ENCODE results near the gene AP1AR. TPM values are rescaled to one million over a fixed set of nuclear protein-coding genes. Genes with fewer than 3 reads are reported as not detected.

AP1AR gene
- total and polyA plus RNA-seq, 4 donors: 7.6 to 14.7 (median 7.8) TPM

GRCh38 chr4:112290341-112290740 is 58.8 kb downstream of the AP1AR start (continued):
- no peak for TF ChIP-seq CTCF (IDR thresholded peaks at IDR 0.05; ENCODE audit: low read depth, low read length, missing input control)
- no peak for TF ChIP-seq HNF4G (IDR thresholded peaks at IDR 0.05)
- no peak for TF ChIP-seq YY1 (IDR thresholded peaks at IDR 0.05)
- TF ChIP-seq EGR1 (IDR thresholded peaks at IDR 0.05; ENCODE audit: low read depth in 2 of 2): no peak
- TF ChIP-seq NR2F2 (IDR thresholded peaks at IDR 0.05): no peak

GRCh38 chr4:112296949-112297880 is 65.6 kb downstream of the AP1AR start, which contains the start of gene ALPK1:
ALPK1 (plus strand) TSS chr4:112297369.
- no peak for DNase-seq (ENCODE audit: low spot score)
- Histone ChIP-seq H3K27me3 (ENCODE audit: control insufficient read depth in 4 of 4, insufficient read depth in 4 of 4, low read length in 3 of 4) (no peaks in the 10 kb centered on the region), H3K9me3 (ENCODE audit: control insufficient read depth in 4 of 4, low read length in 3 of 4) (no peaks in the 10 kb centered on the region), H3K4me1 (ENCODE audit: control insufficient read depth in 4 of 4, insufficient read depth in 4 of 4, low read length in 3 of 4) (peaks cover 0 to 4% (median 3%) of the 10 kb centered on the region in 4 donors), H3K9ac (ENCODE audit: low read depth in 1 of 2, low read length in 2 of 2) (peak within 1 kb of the TSS; percentile 38 to 40), H3K36me3 (ENCODE audit: control insufficient read depth in 4 of 4, insufficient read depth in 3 of 4, low read depth in 1 of 4, low read length in 3 of 4) (no peaks in the 10 kb centered on the region), H3K4me3 (ENCODE audit: low read depth in 1 of 3, low read length in 3 of 3) (peak within 1 kb of the TSS; percentile 3 to 60 (median 33)), H3K27ac (ENCODE audit: low read depth in 1 of 2, low read length in 2 of 2) (peak within 1 kb of the TSS; percentile 52 to 75)
- under 1% methylated on average over 4 of the region's 4 CpGs for WGBS
- TF ChIP-seq HNF4G (IDR thresholded peaks at IDR 0.05) (peak; percentile 19), MAX (IDR thresholded peaks at IDR 0.05) (peak; percentile 94), SP1 (IDR thresholded peaks at IDR 0.05) (peak; percentile 76), HNF4A (conservative IDR thresholded peaks at IDR 0.05) (peak; percentile 65 to 82), ATF3 (IDR thresholded peaks at IDR 0.05) (peak; percentile 63), EGR1 (IDR thresholded peaks at IDR 0.05; ENCODE audit: low read depth in 2 of 2) (peak; percentile 56 to 58), GABPA (IDR thresholded peaks at IDR 0.05 in 1 of 2, conservative IDR thresholded peaks at IDR 0.05 in 1 of 2) (peak; percentile 28 to 76), JUND (IDR thresholded peaks at IDR 0.05) (peak; percentile 69 to 80), FOXA2 (IDR thresholded peaks at IDR 0.05) (no peak), CTCF (IDR thresholded peaks at IDR 0.05; ENCODE audit: low read depth, low read length, missing input control) (no peak), REST (IDR thresholded peaks at IDR 0.05) (no peak), TAF1 (conservative IDR thresholded peaks at IDR 0.05) (peak; percentile 71), FOXA1 (IDR thresholded peaks at IDR 0.05) (no peak), RXRA (IDR thresholded peaks at IDR 0.05) (peak; percentile 61 to 63), YY1 (IDR thresholded peaks at IDR 0.05) (peak; percentile 68), RAD21 (IDR thresholded peaks at IDR 0.05) (peak; percentile 29 to 48), ZBTB33 (IDR thresholded peaks at IDR 0.05) (peak; percentile 55), NR2F2 (IDR thresholded peaks at IDR 0.05) (no peak)
